ENCODE data around the gene ASCC3.
"Not testable (repeated sequence)": the region's sequence is repeated elsewhere in the genome, so short reads cannot be mapped to it uniquely, and the experiment has no call there.

ASCC3 gene, protein sequence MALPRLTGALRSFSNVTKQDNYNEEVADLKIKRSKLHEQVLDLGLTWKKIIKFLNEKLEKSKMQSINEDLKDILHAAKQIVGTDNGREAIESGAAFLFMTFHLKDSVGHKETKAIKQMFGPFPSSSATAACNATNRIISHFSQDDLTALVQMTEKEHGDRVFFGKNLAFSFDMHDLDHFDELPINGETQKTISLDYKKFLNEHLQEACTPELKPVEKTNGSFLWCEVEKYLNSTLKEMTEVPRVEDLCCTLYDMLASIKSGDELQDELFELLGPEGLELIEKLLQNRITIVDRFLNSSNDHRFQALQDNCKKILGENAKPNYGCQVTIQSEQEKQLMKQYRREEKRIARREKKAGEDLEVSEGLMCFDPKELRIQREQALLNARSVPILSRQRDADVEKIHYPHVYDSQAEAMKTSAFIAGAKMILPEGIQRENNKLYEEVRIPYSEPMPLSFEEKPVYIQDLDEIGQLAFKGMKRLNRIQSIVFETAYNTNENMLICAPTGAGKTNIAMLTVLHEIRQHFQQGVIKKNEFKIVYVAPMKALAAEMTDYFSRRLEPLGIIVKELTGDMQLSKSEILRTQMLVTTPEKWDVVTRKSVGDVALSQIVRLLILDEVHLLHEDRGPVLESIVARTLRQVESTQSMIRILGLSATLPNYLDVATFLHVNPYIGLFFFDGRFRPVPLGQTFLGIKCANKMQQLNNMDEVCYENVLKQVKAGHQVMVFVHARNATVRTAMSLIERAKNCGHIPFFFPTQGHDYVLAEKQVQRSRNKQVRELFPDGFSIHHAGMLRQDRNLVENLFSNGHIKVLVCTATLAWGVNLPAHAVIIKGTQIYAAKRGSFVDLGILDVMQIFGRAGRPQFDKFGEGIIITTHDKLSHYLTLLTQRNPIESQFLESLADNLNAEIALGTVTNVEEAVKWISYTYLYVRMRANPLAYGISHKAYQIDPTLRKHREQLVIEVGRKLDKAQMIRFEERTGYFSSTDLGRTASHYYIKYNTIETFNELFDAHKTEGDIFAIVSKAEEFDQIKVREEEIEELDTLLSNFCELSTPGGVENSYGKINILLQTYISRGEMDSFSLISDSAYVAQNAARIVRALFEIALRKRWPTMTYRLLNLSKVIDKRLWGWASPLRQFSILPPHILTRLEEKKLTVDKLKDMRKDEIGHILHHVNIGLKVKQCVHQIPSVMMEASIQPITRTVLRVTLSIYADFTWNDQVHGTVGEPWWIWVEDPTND (N-terminal part only)

DNA sequence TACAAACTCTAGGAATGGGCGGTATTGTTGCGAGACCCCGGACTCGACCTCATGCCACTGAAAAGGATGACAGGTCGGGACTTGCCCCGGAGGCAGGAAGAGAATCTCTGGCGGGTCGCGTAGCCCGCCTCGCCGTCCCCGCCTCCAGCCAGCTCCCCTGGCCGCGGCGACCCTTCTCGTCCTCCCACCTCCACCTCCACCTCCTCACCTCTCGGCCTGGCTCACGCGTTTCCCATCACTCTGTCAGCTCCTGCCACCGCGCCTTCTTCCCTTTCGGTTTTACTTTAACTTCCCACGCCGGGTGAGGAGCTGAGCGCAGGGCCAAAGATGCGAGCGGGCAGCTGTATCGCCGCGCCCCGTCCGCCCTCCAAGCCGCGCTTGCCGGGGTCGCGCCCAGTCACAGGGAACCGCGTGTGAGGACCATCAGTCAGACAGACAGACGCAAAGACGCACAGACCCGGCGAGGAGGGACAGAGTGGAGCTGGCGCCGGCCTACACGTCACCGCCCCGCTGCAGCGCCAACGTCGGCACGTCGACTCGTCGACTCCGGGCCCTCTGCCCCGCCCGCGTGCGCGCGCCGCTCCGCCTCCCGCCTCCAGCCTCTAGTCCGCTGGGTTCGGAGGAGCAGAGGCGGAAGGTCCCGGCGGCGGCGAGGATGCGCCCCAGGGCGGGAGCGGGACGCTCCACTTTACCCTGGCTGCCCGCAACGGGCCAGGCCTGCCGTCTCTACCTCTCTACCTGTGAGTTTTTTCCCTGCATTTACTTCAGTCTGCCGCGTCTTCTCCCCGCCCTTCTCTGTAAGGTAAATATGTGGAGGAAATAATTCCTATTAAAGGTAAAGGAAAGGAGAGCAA lies at the start of gene ASCC3:
Gene ASCC3, minus strand, starts transcription at position 477 of the 854 bp plus-strand sequence. CDS start 13,332 bp downstream, outside the sequence.
- DNase-seq: peak; percentile 87

GRCh38 chr6:100925749-100926148 lies 44.6 kb upstream of the ASCC3 start:
- DNase-seq: no peak

DNA sequence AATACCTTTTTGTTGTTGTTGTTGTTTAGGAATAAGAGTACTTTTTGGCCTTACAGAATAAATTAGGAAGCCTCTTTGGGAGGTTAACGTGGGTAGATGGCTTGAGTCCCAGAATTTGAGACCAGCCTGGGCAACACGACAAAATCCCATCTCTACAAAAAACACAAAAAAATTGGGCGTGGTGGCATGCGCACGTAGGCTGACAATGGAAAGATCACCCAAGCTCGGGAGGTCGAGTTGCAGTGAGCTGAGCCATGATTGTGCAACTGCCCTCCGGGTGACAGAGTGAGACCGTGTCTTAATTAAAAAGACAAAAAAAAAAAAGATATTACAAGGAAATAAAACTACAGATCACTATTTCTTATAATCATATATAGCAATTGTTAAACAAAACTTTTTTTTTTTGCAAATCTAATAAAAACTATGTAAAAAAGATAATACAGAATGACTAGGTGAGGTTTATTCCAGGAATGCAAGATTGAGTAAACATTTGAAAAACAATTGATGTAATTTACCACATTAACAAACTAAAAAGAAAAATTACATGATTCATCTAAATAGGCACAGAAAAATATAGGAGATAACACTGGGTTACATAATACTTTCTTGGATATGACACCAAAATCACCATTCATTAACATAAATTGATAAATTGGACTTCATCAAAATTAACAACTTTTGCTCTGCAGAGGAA lies 43.6 kb upstream of the ASCC3 start:
- DNase-seq: no peak

DNA sequence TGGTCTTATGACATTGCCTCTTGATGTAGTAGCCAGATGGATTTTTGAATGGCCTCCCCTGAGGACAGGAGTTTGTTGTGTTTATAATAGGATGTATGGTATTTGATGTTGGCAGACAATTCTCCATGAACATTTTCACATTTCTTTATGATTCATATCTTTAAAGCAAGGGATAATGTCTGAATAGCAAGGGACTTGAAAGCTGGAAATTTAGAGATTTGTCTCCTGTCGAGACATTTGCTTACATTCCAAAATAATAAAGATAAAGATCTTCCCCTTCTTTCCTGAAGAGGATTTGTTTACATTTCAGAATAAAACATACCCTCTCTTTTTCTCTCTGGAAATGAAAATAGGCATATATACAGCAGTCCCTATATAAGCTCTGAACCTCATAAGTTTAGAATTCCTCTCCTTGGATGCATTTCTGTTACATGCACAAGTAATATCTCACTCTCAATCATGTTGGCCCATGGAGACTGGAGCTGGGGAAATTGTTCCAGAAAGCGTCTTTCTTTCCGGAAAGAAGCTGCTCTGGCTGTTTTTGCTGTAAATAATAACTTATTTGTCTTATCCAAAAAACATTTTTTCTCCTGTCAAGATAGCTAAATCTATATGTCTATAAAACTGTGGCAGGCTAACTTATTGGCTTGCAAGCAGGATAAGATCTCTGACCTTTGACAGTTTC lies 42.5 kb upstream of the ASCC3 start:
- DNase-seq: no peak

- no peak for DNase-seq
These were observed 39.0 kb upstream of the ASCC3 start for GRCh38 chr6:100920028-100920605.

DNA sequence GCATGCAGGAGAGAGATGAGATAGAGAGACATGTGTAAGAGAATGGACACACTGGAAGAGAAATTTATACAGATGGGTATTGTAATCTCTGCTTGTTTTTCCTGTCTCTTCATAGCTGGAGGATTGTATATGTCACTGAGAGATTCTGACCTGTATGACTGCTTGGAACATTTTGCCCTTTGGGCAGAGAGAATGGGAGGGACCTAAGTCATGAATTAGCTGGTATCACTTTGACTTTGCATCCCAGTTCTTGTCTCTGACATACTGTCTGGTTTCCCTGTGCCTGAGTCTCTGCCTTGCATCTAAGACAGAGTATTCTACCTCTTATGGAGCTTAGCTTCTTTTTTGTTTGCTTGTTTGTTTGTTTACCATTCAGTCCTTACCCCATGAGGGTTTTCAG lies 37.0 kb upstream of the ASCC3 start:
- DNase-seq: no peak

- no peak for DNase-seq
These were observed 34.7 kb upstream of the ASCC3 start for GRCh38 chr6:100915876-100916275.

DNA sequence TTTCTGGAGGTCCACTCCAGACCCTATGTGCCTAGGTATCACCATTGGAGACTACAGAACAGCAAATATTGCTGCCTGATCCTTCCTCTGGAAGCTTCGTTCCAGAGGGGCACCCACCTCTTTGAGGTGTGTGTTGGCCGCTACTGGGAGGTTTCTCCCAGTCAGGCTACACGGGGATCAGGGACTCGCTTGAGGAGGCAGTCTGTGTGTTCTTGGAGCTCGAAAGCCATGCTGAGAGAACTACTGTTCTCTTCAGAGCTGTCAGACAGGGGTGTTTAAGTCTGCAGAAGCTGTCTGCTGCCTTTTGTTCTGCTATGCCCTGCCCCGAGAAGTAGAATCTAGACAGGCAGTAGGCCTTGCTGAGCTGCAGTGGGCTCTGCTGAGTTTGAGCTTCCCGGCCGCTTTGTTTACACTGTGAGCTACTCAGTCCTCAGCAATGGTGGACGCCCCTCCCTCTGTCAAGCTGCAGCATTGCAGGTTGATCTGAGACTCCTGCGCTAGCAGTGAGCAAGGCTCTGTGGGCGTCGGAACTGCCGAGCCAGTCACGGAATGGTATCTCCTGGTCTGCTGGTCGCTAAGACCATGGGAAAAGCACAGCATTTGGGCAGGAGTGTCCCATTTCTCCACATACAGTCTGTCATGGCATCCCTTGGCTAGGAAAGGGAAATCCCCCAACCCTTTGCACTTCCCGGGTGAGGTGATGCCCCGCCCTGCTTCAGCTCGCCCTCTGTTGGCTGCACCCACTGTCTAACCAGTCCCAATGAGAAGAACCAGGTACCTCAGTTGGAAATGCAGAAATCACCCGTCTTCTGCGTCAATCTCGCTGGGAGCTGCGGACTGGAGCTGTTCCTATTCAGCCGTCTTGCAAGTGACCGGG lies 32.5 kb upstream of the ASCC3 start:
- no peak for DNase-seq

DNA sequence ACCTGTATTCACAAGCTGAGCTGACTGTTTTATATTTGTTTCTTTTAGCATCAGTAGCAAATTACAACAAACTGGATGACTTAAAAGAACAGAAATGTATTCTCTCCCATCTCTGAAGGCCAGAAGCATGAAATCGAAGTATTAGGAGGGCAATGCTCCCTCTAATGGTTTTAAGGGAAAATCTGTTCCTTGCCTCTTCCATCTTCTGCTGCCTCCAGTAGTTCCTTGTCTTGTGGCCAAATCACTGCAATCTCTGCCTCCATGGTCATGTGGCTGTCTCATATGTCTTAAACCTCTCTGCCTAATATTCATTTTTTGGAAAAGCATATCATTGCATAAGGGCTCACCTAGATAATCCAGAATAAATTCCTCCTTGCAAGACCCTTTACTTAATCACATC lies 25.2 kb upstream of the ASCC3 start:
- DNase-seq: no peak

DNA sequence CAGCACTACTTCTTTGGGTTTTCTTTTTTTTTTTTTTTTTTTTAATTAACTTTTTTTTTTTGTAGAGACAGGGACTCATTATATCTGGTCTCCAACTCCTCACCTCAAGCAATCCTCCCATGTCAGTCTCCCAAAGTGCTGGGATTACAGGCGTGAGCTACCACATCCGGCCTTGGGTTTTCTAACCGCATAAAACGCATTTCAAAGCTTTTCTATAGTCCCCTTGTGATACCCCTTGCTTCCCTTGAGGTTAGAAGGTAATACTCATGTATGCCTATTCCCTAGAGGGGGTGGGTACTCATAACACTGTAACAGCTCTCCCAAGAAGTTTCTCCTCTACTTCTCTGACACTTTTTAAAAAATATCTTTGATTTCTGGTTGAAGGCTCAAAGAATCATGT lies 23.9 kb upstream of the ASCC3 start:
- no peak for DNase-seq

GRCh38 chr6:100904316-100904715 lies 23.2 kb upstream of the ASCC3 start:
- no peak for DNase-seq

DNA sequence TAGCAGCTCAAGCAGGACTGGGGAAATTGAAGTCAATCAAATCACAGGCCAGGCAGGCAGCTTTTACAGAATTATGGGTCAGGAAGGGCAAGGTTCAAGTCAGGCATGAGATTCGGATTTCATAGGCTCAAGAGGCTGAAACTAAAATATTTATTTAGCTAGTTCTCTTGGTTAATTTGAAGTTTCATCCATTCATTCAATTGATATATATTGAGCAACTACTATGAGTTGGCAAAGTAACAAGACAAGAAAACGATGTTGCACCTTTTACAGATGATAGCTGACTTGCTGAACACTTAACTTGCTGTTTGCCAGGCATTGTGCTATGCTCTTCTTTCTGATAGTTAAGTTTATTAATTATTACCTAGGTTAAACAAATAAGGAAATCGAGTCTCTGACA lies 20.5 kb upstream of the ASCC3 start:
- no peak for DNase-seq

DNA sequence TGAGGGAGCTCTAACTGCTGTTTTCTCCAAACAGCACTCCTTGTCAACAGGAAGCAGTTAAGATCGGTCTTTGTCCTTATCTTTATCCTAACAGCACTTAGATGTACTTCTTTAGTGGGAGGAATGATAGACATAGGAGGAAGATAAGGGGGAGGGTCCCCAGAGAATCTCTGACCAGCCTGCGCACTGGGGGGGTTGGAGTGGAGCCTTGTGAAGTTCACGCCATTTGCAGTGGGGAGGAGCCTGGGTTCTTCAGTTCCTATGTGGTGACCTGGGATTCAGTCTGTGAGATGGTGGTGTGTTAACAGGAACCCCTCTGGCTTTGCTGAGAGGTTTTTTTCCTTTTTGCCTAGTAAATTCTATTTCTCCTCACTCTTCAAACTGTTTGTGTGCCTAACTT lies 18.1 kb upstream of the ASCC3 start:
- DNase-seq: no peak

- no peak for DNase-seq
These were observed 16.5 kb upstream of the ASCC3 start for GRCh38 chr6:100897671-100898070.

DNA sequence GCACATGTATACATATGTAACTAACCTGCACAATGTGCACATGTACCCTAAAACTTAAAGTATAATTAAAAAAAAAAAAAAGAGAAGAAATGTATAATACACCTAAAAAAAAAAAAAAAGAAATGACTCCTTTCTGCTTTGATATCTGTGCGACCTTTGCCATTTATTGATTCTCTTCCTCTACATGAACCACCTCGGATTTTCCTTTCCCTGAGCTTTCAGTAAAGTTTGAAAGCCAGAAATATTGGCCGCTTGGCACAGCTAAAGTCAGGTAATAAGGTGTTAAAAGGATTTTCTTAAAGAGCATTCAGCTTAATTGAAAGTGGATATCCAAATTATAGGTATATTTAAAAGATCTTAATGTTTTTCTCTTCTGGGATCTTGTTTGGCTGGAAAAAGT lies 12.6 kb upstream of the ASCC3 start:
- DNase-seq: no peak

- DNase-seq: no peak
These were observed 11.6 kb upstream of the ASCC3 start for GRCh38 chr6:100892693-100893092.

- no peak for DNase-seq
These were observed 11.0 kb upstream of the ASCC3 start for GRCh38 chr6:100892116-100892515.

- no peak for DNase-seq
These were observed 9.9 kb upstream of the ASCC3 start for GRCh38 chr6:100891079-100891478.

GRCh38 chr6:100890646-100891045 lies 9.5 kb upstream of the ASCC3 start:
- not testable (repeated sequence) for DNase-seq

DNA sequence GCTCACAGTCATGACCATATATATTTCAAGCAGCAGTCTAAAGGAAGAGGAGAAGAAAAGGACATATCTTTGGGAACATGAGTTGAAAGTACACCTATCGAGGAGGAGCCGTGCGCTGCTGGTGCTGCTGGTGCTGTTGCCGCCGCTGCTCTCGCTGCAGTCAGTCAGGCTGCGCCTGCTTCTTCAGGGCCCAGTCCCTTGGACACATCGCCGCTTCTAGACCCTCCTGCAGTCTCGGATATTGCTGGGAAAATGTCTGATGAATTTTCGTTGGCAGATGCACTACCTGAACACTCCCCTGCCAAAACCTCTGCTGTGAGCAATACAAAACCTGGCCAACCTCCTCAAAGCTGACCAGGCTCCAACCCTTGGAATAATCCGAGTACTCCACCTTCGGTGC lies 8.2 kb upstream of the ASCC3 start:
- no peak for DNase-seq

All from MV-4-11 (cell line).